Measurements from ENCODE around the gene IL5RA. TPM values are rescaled to one million over a fixed set of nuclear protein-coding genes. Genes with fewer than 3 reads are reported as not detected.

IL5RA gene
- total and polyA plus RNA-seq, 10 of the 15 experiments (the other 5 are each of a cell fraction or from before 2014, with no cell fraction given), result 0.04 to 0.53 (median 0.14) TPM; not detected in 6

GRCh38 chr3:3109407-3110298 is 521 bp downstream of the IL5RA start (continued):
- TF ChIP-seq BHLHE40 (IDR thresholded peaks at IDR 0.05; ENCODE audit: borderline replicate concordance in 1 of 2, low read depth in 2 of 2, low read length in 1 of 2) (peak in 1 of 2 experiments; percentile 38; a peak in 1 of 4 replicates), RBBP5 (conservative IDR thresholded peaks at IDR 0.05) (no peak), MEF2A (IDR thresholded peaks at IDR 0.05; ENCODE audit: insufficient read depth, low read depth, low read length) (0 out of 2 replicates have a peak, but pooled peaks have one; percentile 36), CREM (IDR thresholded peaks at IDR 0.05; ENCODE audit: low read depth) (0 out of 2 replicates have a peak, but pooled peaks have one; percentile 16), ZBED1 (IDR thresholded peaks at IDR 0.05; ENCODE audit: borderline replicate concordance) (no peak), KLF5 (IDR thresholded peaks at IDR 0.05; ENCODE audit: partially characterized antibody) (no peak), POLR2A (IDR thresholded peaks at IDR 0.05; ENCODE audit: low read depth, low read length) (no peak), BCL3 (IDR thresholded peaks at IDR 0.05; ENCODE audit: borderline replicate concordance, insufficient read depth, low read depth, low read length, poor library complexity, severe bottlenecking) (no peak), HDGF (IDR thresholded peaks at IDR 0.05) (no peak), IKZF2 (IDR thresholded peaks at IDR 0.05) (peak; percentile 69 to 80; a peak in 3 of 4 replicates), ZNF24 (IDR thresholded peaks at IDR 0.05) (0 out of 2 replicates have a peak, but pooled peaks have one; percentile 9), ZNF217 (IDR thresholded peaks at IDR 0.05) (peak; percentile 51; the same call in 1 of the 2 replicates), JUNB (IDR thresholded peaks at IDR 0.05) (peak; percentile 69), ETV6 (conservative IDR thresholded peaks at IDR 0.05 in 1 of 2, IDR thresholded peaks at IDR 0.05 in 1 of 2; ENCODE audit: borderline replicate concordance in 1 of 2, low read depth in 1 of 2) (no peak), HDAC2 (IDR thresholded peaks at IDR 0.05) (no peak), MEF2B (IDR thresholded peaks at IDR 0.05; ENCODE audit: partially characterized antibody, poor library complexity, severe bottlenecking) (peak; percentile 79)
- TF ChIP-seq, protein P1, sequence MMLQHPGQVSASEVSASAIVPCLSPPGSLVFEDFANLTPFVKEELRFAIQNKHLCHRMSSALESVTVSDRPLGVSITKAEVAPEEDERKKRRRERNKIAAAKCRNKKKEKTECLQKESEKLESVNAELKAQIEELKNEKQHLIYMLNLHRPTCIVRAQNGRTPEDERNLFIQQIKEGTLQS (IDR thresholded peaks at IDR 0.05; ENCODE audit: borderline replicate concordance, extremely low read depth, low read depth, low read length), result no peak
- TF ChIP-seq, protein P2, sequence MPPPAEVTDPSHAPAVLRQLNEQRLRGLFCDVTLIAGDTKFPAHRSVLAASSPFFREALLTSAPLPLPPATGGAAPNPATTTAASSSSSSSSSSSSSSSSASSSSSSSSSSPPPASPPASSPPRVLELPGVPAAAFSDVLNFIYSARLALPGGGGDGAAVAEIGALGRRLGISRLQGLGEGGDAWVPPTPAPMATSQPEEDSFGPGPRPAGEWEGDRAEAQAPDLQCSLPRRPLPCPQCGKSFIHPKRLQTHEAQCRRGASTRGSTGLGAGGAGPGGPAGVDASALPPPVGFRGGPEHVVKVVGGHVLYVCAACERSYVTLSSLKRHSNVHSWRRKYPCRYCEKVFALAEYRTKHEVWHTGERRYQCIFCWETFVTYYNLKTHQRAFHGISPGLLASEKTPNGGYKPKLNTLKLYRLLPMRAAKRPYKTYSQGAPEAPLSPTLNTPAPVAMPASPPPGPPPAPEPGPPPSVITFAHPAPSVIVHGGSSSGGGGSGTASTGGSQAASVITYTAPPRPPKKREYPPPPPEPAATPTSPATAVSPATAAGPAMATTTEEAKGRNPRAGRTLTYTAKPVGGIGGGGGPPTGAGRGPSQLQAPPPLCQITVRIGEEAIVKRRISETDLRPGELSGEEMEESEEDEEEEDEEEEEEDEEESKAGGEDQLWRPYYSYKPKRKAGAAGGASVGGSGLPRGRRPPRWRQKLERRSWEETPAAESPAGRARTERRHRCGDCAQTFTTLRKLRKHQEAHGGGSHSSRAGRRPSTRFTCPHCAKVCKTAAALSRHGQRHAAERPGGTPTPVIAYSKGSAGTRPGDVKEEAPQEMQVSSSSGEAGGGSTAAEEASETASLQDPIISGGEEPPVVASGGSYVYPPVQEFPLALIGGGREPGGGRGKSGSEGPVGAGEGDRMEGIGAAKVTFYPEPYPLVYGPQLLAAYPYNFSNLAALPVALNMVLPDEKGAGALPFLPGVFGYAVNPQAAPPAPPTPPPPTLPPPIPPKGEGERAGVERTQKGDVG (CRISPR knock-in tag; IDR thresholded peaks at IDR 0.05), result no peak
- TF ChIP-seq, protein P3, sequence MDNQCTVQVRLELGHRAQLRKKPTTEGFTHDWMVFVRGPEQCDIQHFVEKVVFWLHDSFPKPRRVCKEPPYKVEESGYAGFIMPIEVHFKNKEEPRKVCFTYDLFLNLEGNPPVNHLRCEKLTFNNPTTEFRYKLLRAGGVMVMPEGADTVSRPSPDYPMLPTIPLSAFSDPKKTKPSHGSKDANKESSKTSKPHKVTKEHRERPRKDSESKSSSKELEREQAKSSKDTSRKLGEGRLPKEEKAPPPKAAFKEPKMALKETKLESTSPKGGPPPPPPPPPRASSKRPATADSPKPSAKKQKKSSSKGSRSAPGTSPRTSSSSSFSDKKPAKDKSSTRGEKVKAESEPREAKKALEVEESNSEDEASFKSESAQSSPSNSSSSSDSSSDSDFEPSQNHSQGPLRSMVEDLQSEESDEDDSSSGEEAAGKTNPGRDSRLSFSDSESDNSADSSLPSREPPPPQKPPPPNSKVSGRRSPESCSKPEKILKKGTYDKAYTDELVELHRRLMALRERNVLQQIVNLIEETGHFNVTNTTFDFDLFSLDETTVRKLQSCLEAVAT (IDR thresholded peaks at IDR 0.05), result no peak

Data from GM12878 (cell line).